Activated T-cell treated with anti-CD3 and anti-CD28 coated beads, Interleukin-2, amount 50 U/mL, for 1 hour (primary cell): Measurements from ENCODE around the gene CAMTA1.

ENCODE experiments used
- DNase-seq: peaks from one replicate; pipeline ENCODE4 v3.0.0-alpha.2; 2020

The CAMTA1 gene

GRCh38 chr1:7427605-7428300 lies 642.5 kb downstream of the CAMTA1 start:
- no peak for DNase-seq

GRCh38 chr1:7429290-7429689 lies 644.0 kb downstream of the CAMTA1 start:
- DNase-seq = no peak

DNA sequence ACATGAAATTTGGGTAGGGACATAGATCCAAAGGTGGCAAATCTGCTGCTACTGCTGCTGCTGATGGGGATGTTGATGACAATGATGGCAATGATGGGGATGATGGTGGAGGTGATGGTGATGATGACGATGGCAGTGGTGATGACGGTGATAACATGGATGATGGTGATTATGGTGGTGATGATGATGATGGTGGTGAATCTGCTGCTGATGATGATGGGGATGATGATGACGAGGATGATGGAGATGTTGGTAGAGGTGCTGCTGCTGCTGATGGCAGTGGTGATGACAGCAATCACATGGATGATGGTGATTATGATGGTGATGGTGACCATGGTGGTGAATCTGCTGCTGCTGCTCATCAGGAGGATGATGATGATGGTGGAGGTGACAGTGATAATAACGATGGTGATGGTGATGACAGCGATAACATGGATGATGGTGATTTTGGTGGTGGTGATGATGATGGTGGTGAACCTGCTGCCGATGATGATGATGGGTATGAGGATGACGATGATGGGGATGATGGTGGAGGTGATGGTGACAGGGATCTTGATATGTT lies 644.9 kb downstream of the CAMTA1 start:
- DNase-seq = no peak

GRCh38 chr1:7430691-7431090 lies 645.4 kb downstream of the CAMTA1 start:
- no peak for DNase-seq

DNA sequence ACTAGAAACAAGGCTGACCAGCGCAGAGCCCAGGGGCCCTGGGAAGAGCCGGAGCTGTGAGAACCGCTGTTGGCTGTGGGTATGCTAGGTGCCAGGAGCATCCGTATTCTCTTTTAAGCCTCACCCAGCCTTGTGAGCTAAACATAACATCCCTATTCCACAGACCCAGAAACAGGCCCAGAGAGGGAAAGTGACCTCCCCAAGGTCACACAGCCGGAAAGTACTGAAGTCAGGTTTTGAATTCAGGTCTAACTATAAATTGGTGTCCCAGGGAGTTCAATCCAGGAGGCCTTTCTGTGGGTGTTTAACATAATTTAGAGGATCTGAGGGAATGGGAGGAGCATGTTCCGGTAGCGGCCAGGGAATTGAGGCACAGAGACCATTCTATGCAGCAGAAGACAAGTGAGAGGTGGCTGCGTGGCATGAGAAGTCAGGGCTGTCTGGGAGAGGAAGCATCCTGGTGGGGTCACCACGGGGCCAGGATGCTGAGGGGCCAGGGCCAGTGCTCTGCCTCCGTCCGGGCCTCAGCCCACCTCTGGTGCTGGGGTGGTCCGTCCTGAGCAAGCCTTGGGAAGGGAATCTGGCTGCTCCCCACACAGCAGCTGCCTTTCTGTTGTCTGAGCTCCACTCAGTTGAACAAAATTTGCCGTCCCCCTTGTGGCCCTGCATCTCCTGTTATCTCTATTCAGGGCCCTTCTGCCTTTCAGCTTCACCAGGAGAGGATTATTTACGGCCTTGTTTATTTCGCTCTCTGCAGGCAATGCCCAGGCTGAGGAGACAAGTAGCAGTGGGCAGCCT lies 647.0 kb downstream of the CAMTA1 start:
- no peak for DNase-seq

GRCh38 chr1:7432900-7433380 lies 647.7 kb downstream of the CAMTA1 start:
- no peak for DNase-seq

GRCh38 chr1:7434566-7434965 lies 649.3 kb downstream of the CAMTA1 start:
- no peak for DNase-seq

GRCh38 chr1:7435276-7436055 lies 650.2 kb downstream of the CAMTA1 start:
- DNase-seq = no peak

DNA sequence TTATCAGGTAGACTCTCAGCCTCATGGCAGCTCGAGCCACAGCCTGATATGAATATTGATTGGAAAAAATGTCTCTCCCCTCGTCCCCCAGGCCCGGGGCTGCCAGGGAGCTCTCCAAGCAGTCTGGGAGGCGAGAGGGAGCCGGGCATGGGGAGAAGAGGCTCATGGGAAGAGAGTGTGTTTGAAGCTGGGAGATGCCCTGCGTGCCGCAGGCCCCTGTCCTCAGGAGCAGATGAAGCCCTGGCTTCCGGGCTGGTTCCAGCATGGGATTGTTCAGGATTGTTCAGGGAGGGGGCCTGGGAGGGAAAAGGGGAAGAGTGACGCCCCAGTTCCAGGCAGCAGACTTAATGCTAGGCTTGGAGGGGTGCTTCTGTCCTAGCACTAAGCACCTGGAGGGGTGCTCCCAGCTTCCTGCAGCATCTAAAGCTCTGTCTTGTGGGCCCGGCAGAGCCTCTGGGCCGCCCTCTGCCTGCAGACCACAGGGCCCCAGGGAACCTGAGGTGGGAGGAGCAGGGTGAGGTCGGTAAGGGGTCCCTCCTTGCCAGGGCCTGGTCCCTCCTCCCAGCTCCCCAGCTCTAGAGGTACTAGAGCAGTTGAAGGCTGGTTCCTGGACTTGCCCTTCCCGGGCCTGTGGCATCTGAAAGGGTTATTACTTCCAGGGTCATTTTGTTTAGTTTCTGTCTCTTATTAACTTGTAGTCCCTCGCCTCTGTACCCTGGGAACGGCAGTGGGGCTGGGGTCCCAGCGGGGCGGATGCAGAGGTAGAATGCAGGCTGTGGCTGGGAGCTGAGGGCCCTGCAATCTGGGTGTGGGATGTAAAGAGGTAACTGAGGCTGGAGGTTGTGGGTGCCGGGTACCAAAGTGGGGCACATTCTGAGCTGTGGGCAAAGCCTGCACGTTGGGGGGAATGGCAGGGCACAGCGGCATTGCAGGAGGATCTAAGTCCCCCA lies 651.1 kb downstream of the CAMTA1 start:
- no peak for DNase-seq

DNA sequence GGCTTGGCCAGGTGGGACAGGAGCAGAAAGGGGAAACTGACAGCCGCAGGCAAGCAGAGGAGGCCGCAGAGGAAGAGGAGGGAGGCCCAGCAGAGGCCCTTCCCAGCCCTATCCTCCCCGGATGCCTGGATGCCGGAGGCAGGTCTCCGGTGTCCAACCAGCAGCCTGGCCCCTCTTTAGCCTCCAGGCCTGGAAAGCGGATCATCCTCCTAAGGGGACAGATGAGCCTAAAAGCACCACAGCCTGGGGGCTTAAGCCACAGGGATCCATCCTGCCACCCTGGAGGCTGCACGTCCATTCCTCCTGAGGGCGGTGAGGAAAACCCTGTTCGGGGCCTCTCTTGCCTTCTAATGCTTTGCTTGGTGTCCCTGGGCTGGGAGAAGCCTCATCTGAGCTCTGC lies 651.8 kb downstream of the CAMTA1 start:
- no peak for DNase-seq

DNA sequence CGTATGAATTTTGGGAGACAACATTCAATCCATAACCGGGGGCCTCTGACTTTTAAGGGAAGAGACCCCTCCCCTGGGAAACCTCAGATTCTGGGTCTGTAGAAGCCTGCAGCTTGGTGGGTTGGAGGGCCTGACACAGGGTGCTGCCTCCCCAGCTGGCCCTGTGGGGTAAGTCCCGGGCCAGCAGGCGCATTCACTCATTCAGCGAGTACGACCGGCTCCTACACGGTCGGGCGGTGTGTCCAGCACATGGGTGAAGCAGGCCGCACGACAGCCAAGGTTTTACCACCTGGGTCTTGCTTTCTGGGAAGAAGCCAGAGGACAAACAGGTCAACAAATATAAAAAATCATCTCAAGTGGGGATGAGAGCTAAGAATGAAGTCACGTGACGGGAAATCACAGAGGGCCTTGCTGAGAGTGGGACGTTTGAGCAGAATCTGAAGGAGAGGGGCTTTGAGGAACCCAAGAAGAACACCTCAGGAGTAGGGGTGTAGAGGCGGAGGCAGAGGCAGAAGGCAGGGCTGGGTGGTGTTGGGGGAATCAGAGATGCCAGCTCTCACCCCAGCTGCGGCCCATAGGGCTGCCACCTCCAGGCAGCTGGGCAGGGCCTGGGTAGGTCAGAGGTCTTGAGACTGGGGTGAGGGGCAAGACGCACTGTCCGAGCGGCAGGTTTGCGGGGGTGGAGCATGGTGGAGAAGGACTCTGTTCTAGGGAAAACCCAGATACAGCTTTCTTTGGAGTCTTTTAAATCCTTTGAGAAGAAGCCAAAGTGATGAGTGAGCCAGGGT lies 652.5 kb downstream of the CAMTA1 start:
- DNase-seq = no peak

DNA sequence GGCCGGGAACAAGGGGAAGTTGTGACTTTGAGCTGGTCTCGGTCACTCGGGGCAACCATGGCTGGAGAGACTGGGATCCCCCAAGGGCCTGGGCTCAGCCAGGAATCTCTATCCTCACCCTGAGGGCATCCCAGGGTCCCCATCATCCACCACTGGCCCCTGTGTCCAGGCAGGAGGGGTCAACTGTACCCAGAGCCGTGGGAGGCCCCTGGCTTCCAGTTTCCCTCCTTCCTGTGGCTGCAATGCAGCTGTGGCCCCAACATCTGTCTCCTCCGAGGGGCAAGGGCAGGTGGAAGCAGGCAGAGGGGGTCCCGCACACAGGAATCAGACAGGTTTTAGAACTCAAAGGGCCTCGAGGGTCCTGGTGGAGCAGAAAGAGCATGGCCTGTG lies 653.1 kb downstream of the CAMTA1 start:
- no peak for DNase-seq

DNA sequence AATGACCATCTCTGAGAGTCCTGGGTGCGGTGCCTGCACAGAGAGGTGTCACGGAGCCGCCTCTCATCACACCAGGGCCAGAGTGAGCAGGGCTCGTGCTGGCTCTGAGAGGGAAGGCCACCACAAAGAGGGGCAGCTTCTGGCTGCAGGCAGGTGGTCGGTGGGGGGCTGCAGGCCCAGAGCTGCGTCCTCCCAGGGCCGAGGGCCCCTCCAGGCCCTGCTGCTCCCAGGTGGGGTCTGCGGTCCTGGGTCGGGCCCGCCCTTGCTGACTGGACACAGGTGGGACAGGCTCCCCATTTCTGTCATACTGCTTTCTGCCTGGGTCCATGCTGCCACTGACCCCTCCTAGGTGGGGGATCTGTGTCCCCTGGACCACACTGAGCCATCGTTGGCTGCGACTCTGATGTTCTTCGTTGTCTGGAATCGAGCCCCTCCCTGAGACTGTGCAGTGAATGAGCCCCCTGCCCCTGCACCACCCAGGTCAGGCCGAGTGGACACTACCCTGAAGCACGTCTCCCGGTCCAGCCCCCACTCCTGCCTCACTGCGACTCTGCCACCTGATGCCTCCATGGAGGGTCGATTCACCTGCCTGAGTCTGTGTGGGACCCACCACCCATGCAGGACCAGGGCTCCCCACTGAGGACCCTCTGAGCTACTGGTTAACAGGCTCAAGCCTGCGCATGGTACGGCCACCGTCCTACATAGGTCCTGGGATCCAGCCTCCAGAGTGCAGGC lies 653.8 kb downstream of the CAMTA1 start:
- no peak for DNase-seq

DNA sequence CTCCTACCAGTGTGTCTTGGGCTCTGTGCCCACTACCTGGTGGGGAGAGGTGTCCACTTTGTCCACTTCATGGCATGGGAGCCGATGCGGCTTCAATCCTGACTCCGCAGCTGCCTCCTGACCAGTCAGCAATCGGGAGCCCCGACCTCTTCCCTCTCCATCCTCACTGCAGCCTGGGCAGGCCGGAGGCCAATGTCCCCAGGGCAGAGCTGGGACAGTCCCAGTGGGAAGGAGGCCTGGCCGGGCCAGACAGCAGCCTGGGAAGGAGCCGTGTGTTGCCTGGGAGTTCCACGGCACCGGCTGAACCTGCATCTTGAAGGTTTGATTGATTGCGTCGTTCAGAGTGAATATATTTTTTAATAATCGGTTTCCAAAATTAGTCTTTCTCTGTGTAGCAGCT lies 654.9 kb downstream of the CAMTA1 start:
- DNase-seq = no peak

- no peak for DNase-seq
Measured at GRCh38 chr1:7441143-7441841, 656.0 kb downstream of the CAMTA1 start.

DNA sequence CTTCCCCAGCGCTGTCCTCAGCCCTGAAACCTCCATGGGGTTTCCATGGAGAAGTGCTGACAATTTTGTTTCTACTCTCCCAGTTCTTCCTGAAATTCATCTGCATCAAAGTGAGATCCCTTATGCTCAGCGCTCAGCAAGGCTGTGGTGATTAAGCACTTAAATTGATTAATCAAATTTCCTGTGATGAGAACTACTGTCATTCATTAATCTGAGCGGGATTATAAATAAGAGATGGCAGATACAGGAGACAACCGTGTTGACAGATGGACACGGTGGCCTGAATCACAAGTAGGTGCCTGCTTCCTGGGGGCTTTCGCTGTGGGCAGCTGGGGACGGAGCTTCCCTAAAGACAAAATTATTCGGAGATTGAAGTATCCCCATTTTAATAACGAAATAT lies 656.8 kb downstream of the CAMTA1 start:
- no peak for DNase-seq

DNA sequence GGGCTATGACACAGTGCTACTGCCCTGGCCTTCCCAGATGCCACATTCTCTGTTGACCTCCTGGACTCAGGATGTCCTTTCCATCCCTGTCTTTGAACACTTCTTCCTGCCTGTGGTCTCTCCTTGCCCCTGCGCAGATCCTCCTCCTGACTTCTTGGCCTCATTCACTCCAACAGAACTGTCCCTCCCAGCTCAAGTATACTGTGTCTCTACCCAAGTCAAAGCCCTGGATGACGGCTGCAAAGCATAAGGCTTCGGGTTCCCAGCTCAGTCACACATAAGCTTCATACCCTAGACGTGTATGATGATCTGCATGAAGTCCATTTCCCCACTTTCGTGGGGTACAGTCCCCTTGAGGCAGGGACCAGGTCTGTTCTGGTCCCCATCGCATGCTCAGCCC lies 657.7 kb downstream of the CAMTA1 start:
- DNase-seq = no peak

GRCh38 chr1:7444363-7444762 lies 659.1 kb downstream of the CAMTA1 start:
- DNase-seq = no peak

DNA sequence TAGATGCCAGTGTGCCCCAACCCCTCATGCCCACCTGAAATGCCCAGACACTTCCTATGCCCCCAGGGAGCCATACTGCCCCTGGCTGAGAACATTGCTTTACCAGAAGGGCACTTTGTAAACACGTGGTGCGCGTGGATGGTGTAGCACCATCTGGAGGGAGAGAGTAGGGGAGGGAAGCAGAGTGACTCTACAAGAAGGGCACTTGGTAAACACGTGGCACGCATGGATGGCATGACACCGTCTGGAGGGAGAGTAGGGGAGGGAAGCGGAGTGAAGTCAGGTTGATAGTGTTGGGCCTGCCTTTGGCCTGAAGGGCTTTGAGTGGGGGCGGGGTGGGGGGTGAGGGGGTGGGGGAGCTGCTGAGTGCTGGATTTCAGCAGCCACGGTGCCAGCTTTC lies 661.8 kb downstream of the CAMTA1 start:
- DNase-seq = no peak

- DNase-seq = no peak
Measured at GRCh38 chr1:7447736-7448135, 662.5 kb downstream of the CAMTA1 start.
